Mesenchymal stem cell (in vitro differentiated cells and primary cell): Measurements from ENCODE around the gene AURKB.
A peak's percentile ranks its signal among the peaks of the same experiment; 100 is the strongest.

Source experiments
- DNase-seq: peaks from one replicate; pipeline ENCODE4 v3.0.0-alpha.2; 2013
- H2AFZ ChIP-seq: one replicate; pipeline ENCODE4 v1.6.1; 2013; ENCODE audit warnings: low read depth, mild to moderate bottlenecking, control low read depth, inconsistent platforms, low read length, moderate library complexity
- H2AK5ac ChIP-seq: 2 replicates; pipeline ENCODE4 v1.6.1; 2013; ENCODE audit warnings: low read length, moderate library complexity, mild to moderate bottlenecking, inconsistent platforms; ENCODE audit not compliant: severe bottlenecking
- H2BK120ac ChIP-seq: one replicate; pipeline ENCODE4 v1.6.1; 2013; ENCODE audit warnings: low read depth, mild to moderate bottlenecking, inconsistent platforms, low read length, moderate library complexity
- H2BK12ac ChIP-seq, 2 experiments: one replicate each; pipeline ENCODE4 v1.6.1; 2013; ENCODE audit warnings: inconsistent platforms in 2 of 2, low read length in 2 of 2, mild to moderate bottlenecking in 2 of 2, moderate library complexity in 2 of 2, control low read depth in 1 of 2
- H2BK15ac ChIP-seq: one replicate; pipeline ENCODE4 v1.6.1; 2013; ENCODE audit warnings: mild to moderate bottlenecking, low read depth, inconsistent platforms; ENCODE audit not compliant: poor library complexity, severe bottlenecking
- H2BK5ac ChIP-seq: 2 replicates; pipeline ENCODE4 v1.6.1; 2013; ENCODE audit warnings: low read depth, mild to moderate bottlenecking, low read length, control low read depth, inconsistent platforms; ENCODE audit not compliant: poor library complexity, severe bottlenecking
- H3K14ac ChIP-seq, 2 experiments: one replicate each; pipeline ENCODE4 v1.6.1; 2013; ENCODE audit warnings: inconsistent platforms in 2 of 2, low read length in 2 of 2, control low read depth in 1 of 2, mild to moderate bottlenecking in 1 of 2, moderate library complexity in 1 of 2
- H3K18ac ChIP-seq, 2 experiments: one replicate each; pipeline ENCODE4 v1.6.1; 2013; ENCODE audit warnings: inconsistent platforms in 2 of 2, low read length in 2 of 2, control low read depth in 1 of 2, low read depth in 1 of 2, mild to moderate bottlenecking in 1 of 2
- H3K23ac ChIP-seq, 2 experiments: one replicate each; pipeline ENCODE4 v1.6.1; 2013; ENCODE audit warnings: inconsistent platforms in 2 of 2, low read length in 2 of 2, mild to moderate bottlenecking in 2 of 2, moderate library complexity in 2 of 2, control low read depth in 1 of 2
- H3K27ac ChIP-seq: 2 replicates; pipeline ENCODE4 v1.5.1; 2013; ENCODE audit warnings: mild to moderate bottlenecking, moderate library complexity, low read length, control low read depth, inconsistent platforms; ENCODE audit not compliant: poor library complexity, severe bottlenecking
- H3K27me3 ChIP-seq, 2 experiments: 2 replicates each; pipeline versions ENCODE4 v1.6.1 to v1.7.0; 2013; ENCODE audit warnings: low read length in 2 of 2, mild to moderate bottlenecking in 2 of 2, moderate library complexity in 2 of 2, control low read depth in 1 of 2, inconsistent platforms in 1 of 2; ENCODE audit not compliant: control insufficient read depth in 1 of 2, insufficient read depth in 1 of 2
- H3K36me3 ChIP-seq, 2 experiments: 2 replicates each; pipeline versions ENCODE4 v1.6.1 to v1.7.0; 2013; ENCODE audit warnings: low read length in 2 of 2, control low read depth in 1 of 2, inconsistent platforms in 1 of 2, low read depth in 1 of 2, mild to moderate bottlenecking in 1 of 2; ENCODE audit not compliant: insufficient read depth in 2 of 2, control insufficient read depth in 1 of 2
- H3K4ac ChIP-seq, 2 experiments: one replicate each; pipeline ENCODE4 v1.6.1; 2013; ENCODE audit warnings: inconsistent platforms in 2 of 2, low read length in 2 of 2, mild to moderate bottlenecking in 2 of 2, moderate library complexity in 2 of 2, control low read depth in 1 of 2, low read depth in 1 of 2
- H3K4me1 ChIP-seq: 2 replicates; pipeline ENCODE4 v1.6.1; 2013; ENCODE audit warnings: low read depth, low read length, control low read depth; ENCODE audit not compliant: control insufficient read depth, insufficient read depth
- H3K4me2 ChIP-seq: 2 replicates; pipeline ENCODE4 v1.6.1; 2013; ENCODE audit warnings: low read length, mild to moderate bottlenecking, inconsistent platforms; ENCODE audit not compliant: poor library complexity, severe bottlenecking
- H3K4me3 ChIP-seq, 2 experiments: 2 replicates each; pipeline versions ENCODE4 v1.5.1 to v1.7.0; 2013; ENCODE audit warnings: low read length in 2 of 2, mild to moderate bottlenecking in 2 of 2, control low read depth in 1 of 2, low read depth in 1 of 2; ENCODE audit not compliant: insufficient read depth in 1 of 2
- H3K79me1 ChIP-seq: replicated peaks from 2 replicates; pipeline ENCODE4 v1.6.1; 2013; ENCODE audit warnings: mild to moderate bottlenecking, control low read depth, low read length, inconsistent platforms; ENCODE audit not compliant: poor library complexity, severe bottlenecking
- H3K9ac ChIP-seq: 2 replicates; pipeline ENCODE4 v1.7.0; 2013; ENCODE audit warnings: mild to moderate bottlenecking, low read length, moderate library complexity
- H3K9me3 ChIP-seq: 2 replicates; pipeline ENCODE4 v1.7.0; 2013; ENCODE audit warnings: mild to moderate bottlenecking, low read length; ENCODE audit not compliant: control insufficient read depth
- H4K8ac ChIP-seq: one replicate; pipeline ENCODE4 v1.6.1; 2013; ENCODE audit warnings: inconsistent platforms, mild to moderate bottlenecking, low read length, moderate library complexity
- H4K91ac ChIP-seq: one replicate; pipeline ENCODE4 v1.6.1; 2013; ENCODE audit warnings: mild to moderate bottlenecking, low read length, inconsistent platforms
- whole genome bisulfite sequencing: methylation state at CpG from one replicate; pipeline ENCODE4 v1.1.7; 2013; ENCODE audit warnings: mixed read lengths; 5-methylcytosine and 5-hydroxymethylcytosine counted together

Gene AURKB

GRCh38 chr17:8187517-8188262 lies 22.7 kb downstream of the AURKB start:
- WGBS = under 1% methylated on average over 25 of the region's 25 CpGs
- peak; percentile 100 for DNase-seq
- H3K14ac ChIP-seq = no peak overlapping the region

GRCh38 chr17:8186787-8187516 lies 23.4 kb downstream of the AURKB start:
- Histone ChIP-seq H3K18ac (peak overlapping the region; percentile 67 to 92), H4K8ac (peak overlapping the region; percentile 85), H2BK120ac (no peak overlapping the region), H3K4me2 (peak overlapping the region; percentile 84), H4K91ac (peak overlapping the region; percentile 93), H3K9me3 (no peaks in the 10 kb centered on the region), H3K4me1 (peaks cover 20% of the 10 kb centered on the region), H3K9ac (peak overlapping the region; percentile 88), H2AK5ac (no peak overlapping the region), H3K4me3 (peak overlapping the region; percentile 82 to 99), H2AFZ (peak overlapping the region; percentile 48), H3K27ac (peak overlapping the region; percentile 86), H3K4ac (peak overlapping the region in 1 of 2 experiments; percentile 77), H2BK15ac (no peak overlapping the region), H3K23ac (peak overlapping the region in 1 of 2 experiments; percentile 29), H3K14ac (no peak overlapping the region), H3K79me1 (peaks cover 4% of the 10 kb centered on the region), H3K36me3 (no peaks in the 10 kb centered on the region), H2BK5ac (no peak overlapping the region), H2BK12ac (peak overlapping the region; percentile 33 to 84), H3K27me3 (no peaks in the 10 kb centered on the region)
- peak; percentile 96 for DNase-seq
- WGBS = under 1% methylated on average over 31 of the region's 32 CpGs

More at GRCh38 chr17:8187517-8188262, 22.7 kb downstream of the AURKB start:
- H3K27ac ChIP-seq = peak overlapping the region; percentile 86
- H3K79me1 ChIP-seq = peaks cover 4% of the 10 kb centered on the region
- H2AK5ac ChIP-seq = no peak overlapping the region
- H3K9ac ChIP-seq = peak overlapping the region; percentile 88
- H3K4ac ChIP-seq = peak overlapping the region in 1 of 2 experiments; percentile 47
- no peak overlapping the region for H2BK5ac ChIP-seq
- no peaks in the 10 kb centered on the region for H3K27me3 ChIP-seq
- no peaks in the 10 kb centered on the region for H3K9me3 ChIP-seq
- peak overlapping the region; percentile 35 for H2BK120ac ChIP-seq
- H2AFZ ChIP-seq = no peak overlapping the region
- peak overlapping the region; percentile 91 for H3K4me2 ChIP-seq
- H3K23ac ChIP-seq = peak overlapping the region in 1 of 2 experiments; percentile 75
- no peaks in the 10 kb centered on the region for H3K36me3 ChIP-seq
- H3K4me1 ChIP-seq = peaks cover 20% of the 10 kb centered on the region
- no peak overlapping the region for H4K8ac ChIP-seq
- no peak overlapping the region for H4K91ac ChIP-seq
- peak overlapping the region; percentile 25 to 75 for H2BK12ac ChIP-seq
- H2BK15ac ChIP-seq = peak overlapping the region; percentile 75
- H3K4me3 ChIP-seq = peak overlapping the region; percentile 38 to 99
- peak overlapping the region; percentile 40 to 56 for H3K18ac ChIP-seq

GRCh38 chr17:8186446-8186786 lies 24.0 kb downstream of the AURKB start:
- under 1% methylated on average over 23 of the region's 23 CpGs for WGBS
- Histone ChIP-seq H3K36me3 (no peaks in the 10 kb centered on the region), H3K18ac (peak overlapping the region; percentile 67 to 70), H4K91ac (no peak overlapping the region), H2BK15ac (peak overlapping the region; percentile 41), H4K8ac (peak overlapping the region; percentile 76), H2BK5ac (no peak overlapping the region), H3K4ac (no peak overlapping the region), H3K4me3 (peak overlapping the region; percentile 82 to 99), H3K27ac (peak overlapping the region; percentile 79), H2AK5ac (no peak overlapping the region), H2BK120ac (no peak overlapping the region), H3K27me3 (no peaks in the 10 kb centered on the region), H3K79me1 (peaks cover 4% of the 10 kb centered on the region), H3K4me2 (peak overlapping the region; percentile 74), H3K23ac (no peak overlapping the region), H3K4me1 (peaks cover 20% of the 10 kb centered on the region), H2AFZ (peak overlapping the region; percentile 48), H3K9ac (peak overlapping the region; percentile 88), H3K14ac (no peak overlapping the region), H3K9me3 (no peaks in the 10 kb centered on the region), H2BK12ac (no peak overlapping the region)
- no peak for DNase-seq
